Suprapubic skin (tissue), 4 donors: Measurements from ENCODE around the gene CABP4. TPM values are rescaled to one million over a fixed set of nuclear protein-coding genes. Genes with fewer than 3 reads are reported as not detected.

ENCODE experiments used
- DNase-seq, 2 donors: peaks; one replicate each; pipeline ENCODE4 v3.0.0-alpha.2; 2019; ENCODE audit warnings: low spot score in 2 of 2
- H3K27ac ChIP-seq: fragments of 200-600 bp; sonication (generic); one replicate; pipeline ENCODE4 v1.5.1; 2019
- H3K27me3 ChIP-seq: fragments of 200-600 bp; sonication (generic); one replicate; pipeline ENCODE4 v1.5.1; 2019
- H3K36me3 ChIP-seq: fragments of 200-600 bp; sonication (generic); one replicate; pipeline ENCODE4 v1.5.1; 2019
- H3K4me1 ChIP-seq: fragments of 200-600 bp; sonication (generic); one replicate; pipeline ENCODE4 v1.5.1; 2019
- H3K4me3 ChIP-seq: fragments of 200-600 bp; sonication (generic); one replicate; pipeline ENCODE4 v1.5.1; 2019; ENCODE audit warnings: mild to moderate bottlenecking
- H3K9me3 ChIP-seq: fragments of 200-600 bp; sonication (generic); one replicate; pipeline ENCODE4 v1.5.1; 2019
- CTCF ChIP-seq, 2 donors: fragments of 200-600 bp in 1 of 2; fragments of 450-650 bp in 1 of 2; sonication (generic) in 1 of 2; IDR thresholded peaks; one replicate each; pipeline ENCODE4 v1.5.1; 2016 to 2019; ENCODE audit warnings: antibody characterized with exemption in 2 of 2, mild to moderate bottlenecking in 1 of 2, moderate library complexity in 1 of 2
- EP300 ChIP-seq: sonication (generic); formaldehyde crosslinking; IDR thresholded peaks from one replicate; pipeline ENCODE4 v1.6.1; 2017; ENCODE audit warnings: antibody characterized with exemption
- POLR2A ChIP-seq, 2 donors: fragments of 450-650 bp; IDR thresholded peaks; one replicate each; pipeline ENCODE4 v1.6.1; 2017; ENCODE audit warnings: antibody characterized with exemption in 2 of 2, mild to moderate bottlenecking in 2 of 2, moderate library complexity in 2 of 2
- POLR2AphosphoS5 ChIP-seq, 3 donors: sonication (generic); formaldehyde crosslinking; IDR thresholded peaks; one replicate each; pipeline ENCODE4 v1.6.1; 2017; ENCODE audit warnings: antibody characterized with exemption in 3 of 3
- WGBS: methylation state at CpG from one replicate; pipeline ENCODE4 v1.1.5; 2018; 5-methylcytosine and 5-hydroxymethylcytosine counted together
- total RNA-seq, 4 donors: library from RNA; depleted of rRNA; stranded (reverse); fragments of >200 nt; gene quantifications; one replicate each; pipeline ENCODE4 v1.1.0, GENCODE V29; 2016

The CABP4 gene
- total RNA-seq, 4 donors from 2014 or later = 0.38 to 2.5 (median 0.72) TPM; not detected in 1

- Histone ChIP-seq H3K9me3 (no peaks in the 10 kb centered on the region), H3K4me1 (peaks cover 43% of the 10 kb centered on the region), H3K27me3 (peaks cover 47% of the 10 kb centered on the region), H3K4me3 (no peak overlapping the region), H3K36me3 (no peaks in the 10 kb centered on the region), H3K27ac (no peak overlapping the region)
- 85% methylated on average over 13 of the region's 17 CpGs for WGBS
- no peak for TF ChIP-seq POLR2AphosphoS5 (IDR thresholded peaks at IDR 0.05)
- no peak for TF ChIP-seq POLR2A (IDR thresholded peaks at IDR 0.05)
- no peak for TF ChIP-seq CTCF (IDR thresholded peaks at IDR 0.05)
- no peak for TF ChIP-seq EP300
- no peak for DNase-seq
Measured at GRCh38 chr11:67410984-67411784, 44.0 kb upstream of the CABP4 start.

GRCh38 chr11:67411785-67412152, 43.4 kb upstream of the CABP4 start:
- WGBS = no CpG with 5 or more reads among the region's 7 CpGs
- Histone ChIP-seq H3K27me3 (peaks cover 47% of the 10 kb centered on the region), H3K4me1 (peaks cover 46% of the 10 kb centered on the region), H3K4me3 (no peak overlapping the region), H3K27ac (no peak overlapping the region), H3K36me3 (no peaks in the 10 kb centered on the region), H3K9me3 (no peaks in the 10 kb centered on the region)
- DNase-seq = no peak
- no peak for TF ChIP-seq POLR2AphosphoS5 (IDR thresholded peaks at IDR 0.05)
- no peak for TF ChIP-seq CTCF (IDR thresholded peaks at IDR 0.05)
- no peak for TF ChIP-seq EP300
- no peak for TF ChIP-seq POLR2A (IDR thresholded peaks at IDR 0.05)

- no peak for TF ChIP-seq EP300
- no peak for TF ChIP-seq POLR2AphosphoS5 (IDR thresholded peaks at IDR 0.05)
- no peak for TF ChIP-seq POLR2A (IDR thresholded peaks at IDR 0.05)
- no peak for TF ChIP-seq CTCF (IDR thresholded peaks at IDR 0.05)
- H3K4me1 ChIP-seq = peaks cover 47% of the 10 kb centered on the region
- 68% methylated on average over 7 of the region's 9 CpGs for WGBS
Measured at GRCh38 chr11:67412495-67413179, 42.5 kb upstream of the CABP4 start.

GRCh38 chr11:67413266-67413849, 41.8 kb upstream of the CABP4 start:
- no peak overlapping the region for H3K4me3 ChIP-seq
- H3K36me3 ChIP-seq = no peaks in the 10 kb centered on the region
- no peak for DNase-seq
- no peak overlapping the region for H3K27ac ChIP-seq
- TF ChIP-seq CTCF (IDR thresholded peaks at IDR 0.05) = no peak
- TF ChIP-seq EP300 = no peak
- no peak for TF ChIP-seq POLR2A (IDR thresholded peaks at IDR 0.05)
- no peak for TF ChIP-seq POLR2AphosphoS5 (IDR thresholded peaks at IDR 0.05)
- peaks cover 42% of the 10 kb centered on the region for H3K27me3 ChIP-seq
- no peaks in the 10 kb centered on the region for H3K9me3 ChIP-seq
- H3K4me1 ChIP-seq = peaks cover 52% of the 10 kb centered on the region
- WGBS = 80% methylated on average over 2 of the region's 2 CpGs

More at GRCh38 chr11:67412495-67413179, 42.5 kb upstream of the CABP4 start:
- Histone ChIP-seq H3K27me3 (peaks cover 44% of the 10 kb centered on the region), H3K36me3 (no peaks in the 10 kb centered on the region), H3K27ac (no peak overlapping the region), H3K9me3 (no peaks in the 10 kb centered on the region), H3K4me3 (no peak overlapping the region)
- DNase-seq = no peak
